Measurements from ENCODE around the gene ENGASE. TPM values are rescaled to one million over a fixed set of nuclear protein-coding genes. Genes with fewer than 3 reads are reported as not detected.

Gene ENGASE
- total RNA-seq, 1 experiment from 2014 or later = 50.0 TPM

DNA sequence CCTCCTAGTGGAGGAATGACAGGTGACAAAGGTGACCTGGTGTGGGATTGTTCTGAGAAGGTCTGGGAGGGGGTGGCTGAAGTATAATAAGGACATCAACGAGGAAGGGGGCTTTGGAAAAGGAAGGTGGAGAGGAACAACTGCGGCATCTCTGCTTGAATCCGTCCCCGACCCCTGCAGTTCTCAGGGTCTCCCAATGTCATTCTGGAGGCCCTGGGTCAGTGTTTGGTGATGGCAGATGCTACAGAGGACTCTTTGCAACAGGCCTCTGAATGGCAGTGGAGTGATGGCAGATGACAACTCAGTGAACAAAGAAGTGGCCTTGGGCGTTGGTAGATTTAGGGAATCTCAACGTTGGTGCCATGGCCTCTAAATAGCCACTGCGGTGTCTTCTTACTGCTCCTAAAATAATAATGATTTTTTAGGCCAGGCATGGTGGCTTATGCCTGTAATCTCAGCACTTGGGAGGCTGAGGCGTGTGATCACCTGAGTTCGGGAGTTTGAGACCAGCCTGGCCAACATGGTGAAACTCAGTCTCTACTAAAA is 1.3 kb downstream of the ENGASE start:
- ChIA-PET POLR2A (no interaction called here), CTCF (no interaction called here)
- intact Hi-C loops (cut with micrococcal nuclease; ENCODE audit: unreplicated experiment) = loop anchor here (2.0 kb wide), 1 partner anchor 65 kb away; no protein-coding TSS in a partner anchor
- peaks cover 17% of the 10 kb centered on the region for H3K4me1 Mint-ChIP-seq (ENCODE audit: low read depth, unreplicated experiment)
- peak overlapping the region; percentile 43 for H3K27ac Mint-ChIP-seq (ENCODE audit: unreplicated experiment)
- Histone ChIP-seq H3K9me3 (no peaks in the 10 kb centered on the region), H3K36me3 (ENCODE audit: control insufficient read depth, insufficient read depth, low read length) (0 out of 2 replicates have a peak, but pooled peaks cover 1% of the 10 kb centered on the region), H3K4me3 (ENCODE audit: low read depth, low read length) (peak overlapping the region; percentile 81), H3K27me3 (replicated peaks; ENCODE audit: control insufficient read depth, insufficient read depth, low read length) (no peaks in the 10 kb centered on the region), H3K4me1 (peaks cover 26% of the 10 kb centered on the region)
- BruUV-seq (replicated peaks) = no TSS peak
- H3K36me3 Mint-ChIP-seq (ENCODE audit: insufficient read depth, unreplicated experiment) = peaks cover 15% of the 10 kb centered on the region
- no peak for DNase-seq
- no peaks in the 10 kb centered on the region for H3K9me3 Mint-ChIP-seq (ENCODE audit: unreplicated experiment)
- no peaks in the 10 kb centered on the region for H3K27me3 Mint-ChIP-seq (ENCODE audit: insufficient read depth, unreplicated experiment)
- H3K4me3 Mint-ChIP-seq (ENCODE audit: unreplicated experiment) = peak overlapping the region; percentile 83
- TF ChIP-seq CTCF (IDR thresholded peaks at IDR 0.05; ENCODE audit: insufficient read depth in 1 of 2, low read depth in 1 of 2, low read length in 1 of 2, severe bottlenecking in 1 of 2, unreplicated experiment in 1 of 2) = no peak

DNA sequence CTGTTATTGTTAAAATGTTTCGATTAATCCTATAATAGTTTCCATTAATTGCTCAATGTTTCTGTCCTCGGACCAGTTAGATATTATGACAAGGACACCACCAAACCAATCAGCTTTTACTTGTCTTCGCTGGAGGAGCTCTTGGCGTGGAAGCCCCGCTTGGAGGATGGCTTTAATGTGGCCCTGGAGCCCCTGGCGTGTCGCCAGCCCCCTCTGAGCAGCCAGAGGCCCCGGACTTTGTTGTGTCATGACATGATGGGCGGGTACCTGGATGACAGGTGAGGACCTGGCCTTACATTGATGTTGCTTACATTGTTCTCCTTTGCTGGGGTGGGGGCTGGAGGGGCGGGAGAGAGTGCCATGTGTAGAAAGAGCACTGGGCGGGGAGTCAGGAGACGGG is 3.0 kb downstream of the ENGASE start:
- Histone ChIP-seq H3K4me3 (ENCODE audit: low read depth, low read length) (no peak overlapping the region), H3K4me1 (peaks cover 26% of the 10 kb centered on the region), H3K36me3 (ENCODE audit: control insufficient read depth, insufficient read depth, low read length) (peaks cover 3% of the 10 kb centered on the region; the same call in 1 of the 2 replicates), H3K9me3 (no peaks in the 10 kb centered on the region), H3K27me3 (replicated peaks; ENCODE audit: control insufficient read depth, insufficient read depth, low read length) (no peaks in the 10 kb centered on the region)
- peaks cover 17% of the 10 kb centered on the region for H3K4me1 Mint-ChIP-seq (ENCODE audit: low read depth, unreplicated experiment)
- TF ChIP-seq CTCF (IDR thresholded peaks at IDR 0.05; ENCODE audit: insufficient read depth in 1 of 2, low read depth in 1 of 2, low read length in 1 of 2, severe bottlenecking in 1 of 2, unreplicated experiment in 1 of 2) = no peak
- peaks cover 26% of the 10 kb centered on the region for H3K36me3 Mint-ChIP-seq (ENCODE audit: insufficient read depth, unreplicated experiment)
- no peaks in the 10 kb centered on the region for H3K27me3 Mint-ChIP-seq (ENCODE audit: insufficient read depth, unreplicated experiment)
- CTCF ChIA-PET = no interaction called here
- H3K4me3 Mint-ChIP-seq (ENCODE audit: unreplicated experiment) = no peak overlapping the region
- intact Hi-C loops (cut with micrococcal nuclease; ENCODE audit: unreplicated experiment) = no loop called here
- no peaks in the 10 kb centered on the region for H3K9me3 Mint-ChIP-seq (ENCODE audit: unreplicated experiment)
- BruUV-seq (replicated peaks) = no TSS peak
- DNase-seq = no peak
- H3K27ac Mint-ChIP-seq (ENCODE audit: unreplicated experiment) = no peak overlapping the region
- POLR2A ChIA-PET = no interaction called here

DNA sequence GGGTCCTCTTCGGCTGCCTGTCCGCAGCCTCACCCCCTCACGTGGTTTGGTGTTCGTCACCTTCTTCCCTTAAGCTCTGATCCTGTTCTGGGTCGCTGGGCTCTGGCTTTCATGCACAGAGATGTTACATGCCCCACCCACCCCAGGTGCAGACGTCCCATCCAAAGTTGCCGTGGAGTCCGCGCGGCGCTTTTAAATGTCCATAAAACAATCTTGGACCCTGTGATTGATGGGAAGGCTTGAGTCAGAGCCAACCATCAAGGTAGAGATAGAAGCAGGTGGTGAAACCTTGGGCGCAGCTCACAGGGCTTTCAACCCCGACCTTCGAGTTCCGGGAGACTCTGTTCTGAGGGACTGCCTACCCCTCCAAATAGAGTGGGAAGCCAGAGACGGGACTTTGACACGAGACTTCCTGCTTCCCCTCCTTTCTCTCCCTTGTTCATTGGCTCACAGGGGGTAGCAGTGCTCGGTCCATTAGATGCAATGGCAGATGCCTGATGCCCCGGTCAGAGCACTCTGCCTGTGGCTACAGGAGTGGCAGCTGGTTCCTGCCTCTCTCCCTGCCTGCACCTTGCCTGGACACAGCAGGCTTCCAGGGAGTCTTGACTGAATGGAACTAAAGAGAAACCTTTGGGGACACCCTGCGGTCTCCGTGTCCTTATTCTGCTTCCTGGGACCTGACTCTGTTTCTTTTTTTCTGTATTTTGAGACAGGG is 4.0 kb downstream of the ENGASE start:
- intact Hi-C loops (cut with micrococcal nuclease; ENCODE audit: unreplicated experiment) = no loop called here
- POLR2A ChIA-PET = no interaction called here
- Histone ChIP-seq H3K36me3 (ENCODE audit: control insufficient read depth, insufficient read depth, low read length) (peaks cover 3% of the 10 kb centered on the region; the same call in 1 of the 2 replicates), H3K4me1 (peaks cover 18% of the 10 kb centered on the region), H3K4me3 (ENCODE audit: low read depth, low read length) (no peak overlapping the region), H3K27me3 (replicated peaks; ENCODE audit: control insufficient read depth, insufficient read depth, low read length) (no peaks in the 10 kb centered on the region), H3K9me3 (no peaks in the 10 kb centered on the region)
- Mint-ChIP-seq H3K4me1 (ENCODE audit: low read depth, unreplicated experiment) (peaks cover 12% of the 10 kb centered on the region), H3K9me3 (ENCODE audit: unreplicated experiment) (no peaks in the 10 kb centered on the region), H3K4me3 (ENCODE audit: unreplicated experiment) (no peak overlapping the region), H3K27me3 (ENCODE audit: insufficient read depth, unreplicated experiment) (no peaks in the 10 kb centered on the region), H3K27ac (ENCODE audit: unreplicated experiment) (no peak overlapping the region), H3K36me3 (ENCODE audit: insufficient read depth, unreplicated experiment) (peaks cover 30% of the 10 kb centered on the region)
- TF ChIP-seq CTCF (IDR thresholded peaks at IDR 0.05; ENCODE audit: insufficient read depth in 1 of 2, low read depth in 1 of 2, low read length in 1 of 2, severe bottlenecking in 1 of 2, unreplicated experiment in 1 of 2) = no peak
- DNase-seq = no peak
- CTCF ChIA-PET = no interaction called here
- BruUV-seq (replicated peaks) = no TSS peak
